ENCODE results near the gene POLD2.

DNA sequence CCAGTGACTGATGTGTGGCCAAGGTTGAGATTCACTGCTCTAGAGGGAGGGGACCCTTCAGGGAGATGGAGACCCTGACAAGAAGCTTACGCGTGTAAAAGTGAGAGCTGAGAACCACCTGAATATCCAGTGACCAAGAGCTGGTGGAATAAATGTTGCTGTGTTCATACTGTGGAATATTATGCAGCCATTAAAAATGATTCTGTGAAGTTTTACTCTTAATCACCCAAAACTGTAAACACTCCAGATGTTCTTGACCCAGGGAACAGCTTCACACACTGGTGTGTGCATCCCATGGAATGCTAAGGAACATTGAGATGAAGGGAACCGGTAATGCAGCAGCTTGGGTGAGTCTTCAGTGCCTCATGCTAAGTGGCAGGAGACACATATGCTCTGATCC lies 36.7 kb downstream of the POLD2 start:
- TF ChIP-seq EZH2 (IDR thresholded peaks at IDR 0.05; ENCODE audit: borderline replicate concordance, insufficient read depth, low read length, poor library complexity, severe bottlenecking): no peak
- TF ChIP-seq, protein P1, sequence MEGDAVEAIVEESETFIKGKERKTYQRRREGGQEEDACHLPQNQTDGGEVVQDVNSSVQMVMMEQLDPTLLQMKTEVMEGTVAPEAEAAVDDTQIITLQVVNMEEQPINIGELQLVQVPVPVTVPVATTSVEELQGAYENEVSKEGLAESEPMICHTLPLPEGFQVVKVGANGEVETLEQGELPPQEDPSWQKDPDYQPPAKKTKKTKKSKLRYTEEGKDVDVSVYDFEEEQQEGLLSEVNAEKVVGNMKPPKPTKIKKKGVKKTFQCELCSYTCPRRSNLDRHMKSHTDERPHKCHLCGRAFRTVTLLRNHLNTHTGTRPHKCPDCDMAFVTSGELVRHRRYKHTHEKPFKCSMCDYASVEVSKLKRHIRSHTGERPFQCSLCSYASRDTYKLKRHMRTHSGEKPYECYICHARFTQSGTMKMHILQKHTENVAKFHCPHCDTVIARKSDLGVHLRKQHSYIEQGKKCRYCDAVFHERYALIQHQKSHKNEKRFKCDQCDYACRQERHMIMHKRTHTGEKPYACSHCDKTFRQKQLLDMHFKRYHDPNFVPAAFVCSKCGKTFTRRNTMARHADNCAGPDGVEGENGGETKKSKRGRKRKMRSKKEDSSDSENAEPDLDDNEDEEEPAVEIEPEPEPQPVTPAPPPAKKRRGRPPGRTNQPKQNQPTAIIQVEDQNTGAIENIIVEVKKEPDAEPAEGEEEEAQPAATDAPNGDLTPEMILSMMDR (IDR thresholded peaks at IDR 0.05; ENCODE audit: poor library complexity, severe bottlenecking): no peak
- TF ChIP-seq TAF1 (IDR thresholded peaks at IDR 0.05; ENCODE audit: low read depth): no peak
- TF ChIP-seq, protein P2, sequence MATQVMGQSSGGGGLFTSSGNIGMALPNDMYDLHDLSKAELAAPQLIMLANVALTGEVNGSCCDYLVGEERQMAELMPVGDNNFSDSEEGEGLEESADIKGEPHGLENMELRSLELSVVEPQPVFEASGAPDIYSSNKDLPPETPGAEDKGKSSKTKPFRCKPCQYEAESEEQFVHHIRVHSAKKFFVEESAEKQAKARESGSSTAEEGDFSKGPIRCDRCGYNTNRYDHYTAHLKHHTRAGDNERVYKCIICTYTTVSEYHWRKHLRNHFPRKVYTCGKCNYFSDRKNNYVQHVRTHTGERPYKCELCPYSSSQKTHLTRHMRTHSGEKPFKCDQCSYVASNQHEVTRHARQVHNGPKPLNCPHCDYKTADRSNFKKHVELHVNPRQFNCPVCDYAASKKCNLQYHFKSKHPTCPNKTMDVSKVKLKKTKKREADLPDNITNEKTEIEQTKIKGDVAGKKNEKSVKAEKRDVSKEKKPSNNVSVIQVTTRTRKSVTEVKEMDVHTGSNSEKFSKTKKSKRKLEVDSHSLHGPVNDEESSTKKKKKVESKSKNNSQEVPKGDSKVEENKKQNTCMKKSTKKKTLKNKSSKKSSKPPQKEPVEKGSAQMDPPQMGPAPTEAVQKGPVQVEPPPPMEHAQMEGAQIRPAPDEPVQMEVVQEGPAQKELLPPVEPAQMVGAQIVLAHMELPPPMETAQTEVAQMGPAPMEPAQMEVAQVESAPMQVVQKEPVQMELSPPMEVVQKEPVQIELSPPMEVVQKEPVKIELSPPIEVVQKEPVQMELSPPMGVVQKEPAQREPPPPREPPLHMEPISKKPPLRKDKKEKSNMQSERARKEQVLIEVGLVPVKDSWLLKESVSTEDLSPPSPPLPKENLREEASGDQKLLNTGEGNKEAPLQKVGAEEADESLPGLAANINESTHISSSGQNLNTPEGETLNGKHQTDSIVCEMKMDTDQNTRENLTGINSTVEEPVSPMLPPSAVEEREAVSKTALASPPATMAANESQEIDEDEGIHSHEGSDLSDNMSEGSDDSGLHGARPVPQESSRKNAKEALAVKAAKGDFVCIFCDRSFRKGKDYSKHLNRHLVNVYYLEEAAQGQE (IDR thresholded peaks at IDR 0.05; ENCODE audit: borderline replicate concordance): no peak
- no peak for TF ChIP-seq MXI1 (conservative IDR thresholded peaks at IDR 0.05; ENCODE audit: poor library complexity, severe bottlenecking)
- TF ChIP-seq POLR2AphosphoS5 (IDR thresholded peaks at IDR 0.05): no peak
- TF ChIP-seq SMC3 (conservative IDR thresholded peaks at IDR 0.05; ENCODE audit: poor library complexity): no peak
- no peak for TF ChIP-seq EP300 (conservative IDR thresholded peaks at IDR 0.05; ENCODE audit: poor library complexity, severe bottlenecking)
